Progenitor cell of endocrine pancreas (in vitro differentiated cells): ENCODE results near the gene LECT2. TPM values are rescaled to one million over a fixed set of nuclear protein-coding genes. Genes with fewer than 3 reads are reported as not detected.

Experiments used
- DNase-seq: peaks from one replicate; pipeline ENCODE4 v3.0.0; 2021; ENCODE audit warnings: low spot score; ENCODE audit not compliant: unreplicated experiment
- H3K27ac Mint-ChIP-seq: 2 replicates; pipeline ENCODE4 v1.8.0; 2021; ENCODE audit warnings: mild to moderate bottlenecking, moderate library complexity, mixed read lengths
- H3K27me3 Mint-ChIP-seq: 2 replicates; pipeline ENCODE4 v1.8.0; 2021; ENCODE audit warnings: mixed read lengths
- H3K36me3 Mint-ChIP-seq: 2 replicates; pipeline ENCODE4 v1.8.0; 2022; ENCODE audit warnings: mixed read lengths; ENCODE audit not compliant: insufficient read depth
- H3K4me1 Mint-ChIP-seq: 2 replicates; pipeline ENCODE4 v1.8.0; 2021; ENCODE audit warnings: low read depth, mixed read lengths
- H3K4me3 Mint-ChIP-seq: 2 replicates; pipeline ENCODE4 v1.8.0; 2021; ENCODE audit warnings: low read depth, mild to moderate bottlenecking, moderate library complexity, mixed read lengths
- H3K9me3 Mint-ChIP-seq: 2 replicates; pipeline ENCODE4 v1.8.0; 2021; ENCODE audit warnings: low read depth, mixed read lengths
- total RNA-seq: library from RNA; stranded (reverse); gene quantifications from 2 replicates; pipeline ENCODE4 v1.2.1, GENCODE V29; 2021
- TF ChIP-seq, protein P1 (sequence below): fragments of 200-600 bp; sonication (generic); IDR thresholded peaks from one replicate; pipeline ENCODE4 v1.5.0; 2021; ENCODE audit warnings: antibody characterized with exemption, mild to moderate bottlenecking; ENCODE audit not compliant: unreplicated experiment

LECT2 gene
- total RNA-seq, 1 donor from 2014 or later, result not detected

GRCh38 chr5:135979510-135979909, 24.7 kb upstream of the LECT2 start:
- Mint-ChIP-seq H3K4me1 (no peaks in the 10 kb centered on the region), H3K4me3 (no peak overlapping the region), H3K27me3 (peaks cover 30% of the 10 kb centered on the region), H3K36me3 (no peaks in the 10 kb centered on the region), H3K9me3 (no peaks in the 10 kb centered on the region), H3K27ac (no peak overlapping the region)
- TF ChIP-seq, protein P1, sequence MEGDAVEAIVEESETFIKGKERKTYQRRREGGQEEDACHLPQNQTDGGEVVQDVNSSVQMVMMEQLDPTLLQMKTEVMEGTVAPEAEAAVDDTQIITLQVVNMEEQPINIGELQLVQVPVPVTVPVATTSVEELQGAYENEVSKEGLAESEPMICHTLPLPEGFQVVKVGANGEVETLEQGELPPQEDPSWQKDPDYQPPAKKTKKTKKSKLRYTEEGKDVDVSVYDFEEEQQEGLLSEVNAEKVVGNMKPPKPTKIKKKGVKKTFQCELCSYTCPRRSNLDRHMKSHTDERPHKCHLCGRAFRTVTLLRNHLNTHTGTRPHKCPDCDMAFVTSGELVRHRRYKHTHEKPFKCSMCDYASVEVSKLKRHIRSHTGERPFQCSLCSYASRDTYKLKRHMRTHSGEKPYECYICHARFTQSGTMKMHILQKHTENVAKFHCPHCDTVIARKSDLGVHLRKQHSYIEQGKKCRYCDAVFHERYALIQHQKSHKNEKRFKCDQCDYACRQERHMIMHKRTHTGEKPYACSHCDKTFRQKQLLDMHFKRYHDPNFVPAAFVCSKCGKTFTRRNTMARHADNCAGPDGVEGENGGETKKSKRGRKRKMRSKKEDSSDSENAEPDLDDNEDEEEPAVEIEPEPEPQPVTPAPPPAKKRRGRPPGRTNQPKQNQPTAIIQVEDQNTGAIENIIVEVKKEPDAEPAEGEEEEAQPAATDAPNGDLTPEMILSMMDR, result no peak
- no peak for DNase-seq

GRCh38 chr5:135978993-135979392, 24.2 kb upstream of the LECT2 start:
- no peak overlapping the region for H3K27ac Mint-ChIP-seq
- H3K36me3 Mint-ChIP-seq, result no peaks in the 10 kb centered on the region
- no peaks in the 10 kb centered on the region for H3K9me3 Mint-ChIP-seq
- TF ChIP-seq, protein P1, result no peak
- no peak for DNase-seq
- no peaks in the 10 kb centered on the region for H3K4me1 Mint-ChIP-seq
- H3K27me3 Mint-ChIP-seq, result peaks cover 33% of the 10 kb centered on the region
- no peak overlapping the region for H3K4me3 Mint-ChIP-seq

DNA sequence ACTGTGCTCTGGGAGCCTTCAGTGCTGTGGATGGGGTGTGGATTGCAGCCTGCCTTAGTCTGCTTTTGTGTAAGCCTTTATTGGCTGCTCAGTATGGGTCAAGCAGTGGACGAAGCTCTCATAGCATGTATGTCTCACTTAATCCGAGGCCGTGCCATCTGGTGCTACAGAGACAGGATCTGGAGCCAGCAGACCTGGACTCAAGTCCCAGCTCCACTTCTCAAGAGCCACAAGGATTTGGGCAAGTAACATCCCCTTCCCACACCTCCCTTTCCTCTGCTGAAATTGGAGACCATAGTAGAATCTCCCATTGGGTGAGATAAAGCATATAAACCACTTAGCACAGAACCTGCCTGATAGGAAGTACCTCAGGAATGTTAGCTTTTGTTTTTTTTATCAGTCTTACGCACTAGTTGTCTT, 23.4 kb upstream of the LECT2 start:
- Mint-ChIP-seq H3K36me3 (no peaks in the 10 kb centered on the region), H3K27me3 (peaks cover 36% of the 10 kb centered on the region), H3K27ac (no peak overlapping the region), H3K4me3 (no peak overlapping the region), H3K9me3 (no peaks in the 10 kb centered on the region), H3K4me1 (no peaks in the 10 kb centered on the region)
- TF ChIP-seq, protein P1, result no peak
- DNase-seq, result no peak

- Mint-ChIP-seq H3K4me3 (no peak overlapping the region), H3K27ac (no peak overlapping the region), H3K9me3 (no peaks in the 10 kb centered on the region), H3K4me1 (no peaks in the 10 kb centered on the region), H3K27me3 (peaks cover 36% of the 10 kb centered on the region), H3K36me3 (no peaks in the 10 kb centered on the region)
- TF ChIP-seq, protein P1, result peak; percentile 84
- DNase-seq, result peak; percentile 67
Measured at GRCh38 chr5:135977375-135977928, 22.7 kb upstream of the LECT2 start.

GRCh38 chr5:135976216-135976615, 21.4 kb upstream of the LECT2 start:
- TF ChIP-seq, protein P1, result no peak
- Mint-ChIP-seq H3K36me3 (no peaks in the 10 kb centered on the region), H3K9me3 (no peaks in the 10 kb centered on the region), H3K4me3 (no peak overlapping the region), H3K27me3 (peaks cover 36% of the 10 kb centered on the region), H3K27ac (no peak overlapping the region), H3K4me1 (no peaks in the 10 kb centered on the region)
- DNase-seq, result no peak
